GM18868 (cell line): ENCODE results near the gene SPG7.

Experiments used
- ATAC-seq: cut with Tn5 transposase; IDR thresholded peaks from one replicate; pipeline ENCODE4 v1.9.1; 2021; ENCODE audit warnings: mild to moderate bottlenecking, moderate library complexity; ENCODE audit not compliant: unreplicated experiment

Gene SPG7

DNA sequence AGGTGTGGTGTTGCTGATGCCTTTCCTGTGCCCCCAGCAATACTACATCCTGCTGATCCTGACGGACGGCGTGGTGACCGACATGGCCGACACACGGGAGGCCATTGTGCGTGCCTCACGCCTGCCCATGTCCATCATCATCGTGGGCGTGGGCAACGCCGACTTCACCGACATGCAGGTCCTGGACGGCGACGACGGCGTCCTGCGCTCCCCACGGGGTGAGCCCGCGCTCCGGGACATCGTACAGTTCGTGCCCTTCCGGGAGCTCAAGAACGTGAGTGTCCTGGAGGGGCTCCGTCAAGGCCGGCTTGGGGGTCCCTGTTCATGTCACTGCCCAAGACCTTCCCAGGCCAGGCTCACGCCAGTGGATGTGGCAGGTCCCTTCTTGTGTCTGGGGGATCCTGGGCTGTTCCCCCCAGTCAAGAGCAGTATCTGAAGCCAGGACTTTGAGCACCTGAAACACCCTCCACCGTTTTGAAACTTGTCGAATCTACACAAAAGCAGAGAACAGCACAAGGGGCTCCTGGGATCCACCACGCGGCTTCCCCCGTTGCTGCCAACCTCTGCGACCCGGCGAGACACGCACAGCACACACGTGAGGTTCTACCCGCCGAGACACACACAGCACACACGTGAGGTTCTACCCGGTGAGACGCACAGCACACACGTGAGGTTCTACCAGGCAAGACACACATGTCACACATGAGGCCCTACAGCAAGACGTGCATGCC lies 87.3 kb downstream of the SPG7 start:
- no peak for ATAC-seq

DNA sequence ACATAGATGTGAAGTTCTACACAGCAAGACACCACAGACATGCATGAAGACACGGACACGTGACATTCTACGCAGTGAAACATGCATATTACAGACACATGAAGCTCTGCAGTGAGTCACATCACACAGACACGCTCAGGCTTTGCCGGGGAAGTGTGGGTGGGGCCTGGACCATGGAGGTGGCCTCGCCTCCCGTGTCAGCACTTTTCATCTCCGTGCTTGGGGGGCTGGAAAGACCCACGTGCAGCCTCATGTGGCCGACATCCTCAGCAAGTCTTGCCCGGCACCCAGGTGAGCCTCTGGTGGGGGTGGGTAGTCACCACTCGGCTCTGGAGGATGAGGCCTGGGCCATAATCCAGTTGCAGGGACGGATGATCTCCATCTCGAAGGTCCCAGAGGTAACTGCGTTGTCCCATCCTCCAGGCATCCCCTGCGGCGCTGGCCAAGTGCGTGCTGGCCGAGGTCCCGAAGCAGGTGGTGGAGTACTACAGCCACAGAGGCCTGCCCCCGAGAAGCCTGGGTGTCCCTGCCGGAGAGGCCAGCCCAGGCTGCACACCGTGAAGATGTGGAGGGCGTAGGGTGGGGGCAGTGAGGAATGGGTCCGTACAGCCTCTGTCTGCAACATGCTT lies 88.0 kb downstream of the SPG7 start:
- no peak for ATAC-seq

DNA sequence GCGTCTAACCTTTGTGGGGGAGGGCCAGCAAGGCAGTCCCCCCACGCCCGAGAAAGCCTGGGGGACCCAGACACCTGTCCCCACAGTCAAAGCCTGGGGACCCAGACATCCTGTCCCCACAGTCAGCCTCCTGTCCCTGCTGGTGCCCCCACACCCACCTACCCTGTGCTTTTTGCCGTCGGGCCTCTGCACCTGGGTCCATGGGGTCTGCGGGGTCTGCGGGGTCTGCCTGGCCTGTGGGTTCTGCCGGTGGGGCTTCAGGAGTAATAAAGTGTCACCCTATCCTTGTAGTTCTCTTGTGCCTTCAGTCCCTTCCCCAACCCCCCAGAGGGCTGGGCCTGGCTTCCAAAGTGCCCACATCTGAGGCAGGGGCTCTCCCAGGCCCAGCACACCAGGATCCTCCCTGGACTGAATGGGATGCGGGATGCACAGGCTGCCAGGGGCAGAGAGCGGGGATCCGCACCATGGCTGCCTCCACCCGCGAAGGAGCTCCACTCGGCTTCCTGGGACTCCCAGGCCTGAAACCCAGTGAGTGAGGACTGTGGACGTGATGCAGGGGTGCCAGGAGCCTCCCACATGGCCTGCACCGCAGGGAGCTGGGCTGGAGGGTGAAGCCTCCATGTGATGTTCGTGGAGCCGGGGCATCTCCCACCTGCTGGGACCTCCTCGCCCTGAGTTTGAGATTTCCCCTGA lies 88.9 kb downstream of the SPG7 start:
- no peak for ATAC-seq

DNA sequence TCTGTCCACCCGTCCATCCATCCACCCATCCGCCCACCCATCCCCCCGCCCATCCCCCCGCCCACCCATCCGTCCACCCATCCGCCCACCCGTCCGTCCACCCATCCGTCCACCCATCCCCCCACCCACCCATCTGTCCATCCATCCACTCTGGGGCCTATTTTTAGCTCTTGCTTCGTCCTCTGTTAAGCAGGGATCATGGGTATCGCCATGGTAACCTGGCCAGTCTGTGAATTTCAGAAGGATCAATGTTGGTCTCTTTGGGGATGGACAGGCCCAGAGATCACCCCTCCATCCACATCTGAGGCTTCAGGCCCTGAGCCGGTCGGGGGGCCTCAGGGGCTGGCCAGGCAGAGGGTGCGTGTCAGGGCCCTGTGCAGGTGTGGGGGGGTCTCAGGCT lies 90.0 kb downstream of the SPG7 start:
- no peak for ATAC-seq

DNA sequence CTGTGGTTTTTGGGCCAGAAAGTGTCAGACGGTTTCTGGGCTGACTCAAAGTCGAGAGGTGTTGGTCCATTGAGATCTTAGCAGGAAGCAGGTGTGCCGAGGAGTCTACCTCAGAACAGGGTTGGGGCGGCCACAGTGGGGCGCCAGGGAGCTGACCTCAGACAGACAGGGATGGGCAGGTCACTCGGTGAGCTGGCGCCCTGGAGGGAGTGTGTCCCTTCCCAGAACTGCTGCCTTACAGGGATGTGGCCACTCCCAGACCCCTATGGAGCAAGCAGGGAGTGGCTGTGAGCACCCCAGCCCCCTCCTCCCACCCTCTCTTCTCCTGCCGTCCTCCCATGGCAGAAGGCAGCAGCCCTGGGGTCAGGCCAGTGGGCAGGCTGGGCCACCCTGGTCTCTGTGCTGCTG lies 91.3 kb downstream of the SPG7 start:
- no peak for ATAC-seq

DNA sequence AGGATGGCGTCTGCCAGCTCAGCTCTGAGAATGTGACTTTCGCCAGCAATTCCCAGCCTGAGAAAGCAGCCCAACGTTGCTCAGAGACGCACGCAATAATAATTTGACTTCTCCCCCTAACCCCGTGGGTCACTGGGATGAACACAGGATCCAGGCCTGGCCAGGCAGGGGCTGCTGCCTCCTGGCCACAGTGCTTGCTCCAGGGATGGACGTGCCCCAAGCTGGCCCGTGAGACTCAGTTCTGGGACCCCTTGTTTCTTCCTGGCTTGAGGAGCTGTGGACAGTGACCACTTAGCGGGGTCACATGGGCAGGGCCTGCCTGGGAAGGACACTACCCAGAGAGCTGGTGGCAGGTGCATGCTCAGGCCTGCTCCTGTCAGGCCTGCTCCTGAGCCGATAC lies 91.7 kb downstream of the SPG7 start:
- ATAC-seq = no peak

DNA sequence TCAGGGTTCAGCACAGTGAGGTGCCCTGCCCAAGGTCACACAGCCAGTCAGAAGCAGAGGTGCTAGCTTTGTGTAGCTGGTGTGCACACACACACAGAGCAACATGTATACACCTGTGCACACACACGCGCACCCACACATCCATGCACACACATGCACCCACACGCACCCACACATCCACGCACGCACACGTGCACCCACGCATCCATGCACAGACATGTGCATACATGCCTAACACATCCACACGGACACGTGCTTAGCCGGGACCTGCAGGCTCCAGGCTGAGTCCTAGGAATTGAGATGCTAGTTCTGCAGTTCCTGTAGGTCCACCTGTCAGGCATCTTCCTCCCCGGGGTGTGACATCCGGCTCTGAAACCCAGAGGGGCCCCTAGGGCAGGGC lies 92.2 kb downstream of the SPG7 start:
- no peak for ATAC-seq

DNA sequence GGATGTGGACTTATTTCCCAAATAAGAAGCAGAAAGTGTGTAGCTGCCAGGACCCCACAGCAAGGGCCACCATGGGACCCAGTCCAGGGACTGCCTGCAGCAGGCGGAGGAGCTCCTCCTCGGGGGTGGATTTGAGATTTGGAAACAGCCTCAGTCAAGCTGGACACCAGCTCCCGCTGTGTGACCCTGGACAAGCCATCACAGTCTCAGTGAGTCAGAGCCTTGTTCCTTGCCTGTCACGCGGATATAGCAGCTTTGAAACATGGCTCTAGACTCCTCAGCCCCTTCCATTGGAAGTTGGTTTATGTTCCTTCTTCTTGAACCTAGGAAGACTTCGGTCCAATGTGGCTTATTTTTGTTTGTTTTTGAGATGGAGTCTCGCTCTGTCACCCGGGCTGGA lies 92.8 kb downstream of the SPG7 start:
- no peak for ATAC-seq

DNA sequence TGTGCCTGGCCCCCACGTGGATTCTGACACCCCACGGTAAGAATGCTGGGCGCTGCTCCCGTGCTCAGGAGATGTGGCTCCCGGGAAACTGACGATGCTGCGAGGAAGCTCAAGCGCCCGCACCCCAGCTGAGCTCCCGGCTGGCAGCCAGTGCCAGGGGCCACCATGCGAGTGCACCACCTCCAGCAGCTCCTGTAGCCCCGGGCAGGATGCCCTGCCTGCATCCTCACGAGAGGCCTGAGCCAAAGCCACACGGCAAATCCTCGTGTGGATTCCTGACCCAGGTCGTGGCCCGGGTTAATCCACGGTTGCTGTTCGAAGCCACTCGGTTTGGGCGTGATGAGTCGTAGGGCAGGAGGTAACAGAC lies 93.7 kb downstream of the SPG7 start:
- no peak for ATAC-seq

DNA sequence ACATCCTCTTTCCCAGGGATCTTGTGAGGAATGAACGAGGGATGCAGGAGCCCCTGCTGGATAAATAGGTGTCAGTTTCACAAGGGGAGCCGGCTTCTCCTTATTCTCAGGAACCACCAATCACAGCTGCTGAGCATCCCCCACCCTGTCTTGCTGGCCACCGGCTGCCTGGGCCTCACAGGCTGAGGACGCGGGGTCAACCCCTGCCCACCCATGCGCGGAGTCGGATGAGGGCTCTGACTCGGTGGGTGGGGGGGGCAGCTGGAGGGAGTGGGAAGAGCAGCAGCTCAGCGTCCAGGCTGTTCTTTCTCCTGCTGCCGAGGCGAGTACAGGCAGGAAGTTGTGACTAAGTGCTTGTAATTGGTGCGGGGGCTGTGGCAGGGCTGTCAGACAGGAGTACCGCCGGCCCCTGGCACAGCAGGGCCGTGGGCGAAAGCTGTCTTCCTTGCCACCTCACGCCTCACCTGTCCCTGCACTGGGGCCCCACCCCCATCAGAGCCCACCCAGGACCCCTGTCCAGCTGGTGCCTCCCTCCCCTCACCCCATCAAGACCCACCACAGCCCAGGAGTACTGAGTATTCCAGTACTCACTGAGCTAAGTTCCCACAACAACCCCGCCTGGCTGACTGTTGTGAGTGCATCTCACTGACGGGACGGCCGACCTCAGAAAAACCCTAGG lies 94.2 kb downstream of the SPG7 start:
- no peak for ATAC-seq

DNA sequence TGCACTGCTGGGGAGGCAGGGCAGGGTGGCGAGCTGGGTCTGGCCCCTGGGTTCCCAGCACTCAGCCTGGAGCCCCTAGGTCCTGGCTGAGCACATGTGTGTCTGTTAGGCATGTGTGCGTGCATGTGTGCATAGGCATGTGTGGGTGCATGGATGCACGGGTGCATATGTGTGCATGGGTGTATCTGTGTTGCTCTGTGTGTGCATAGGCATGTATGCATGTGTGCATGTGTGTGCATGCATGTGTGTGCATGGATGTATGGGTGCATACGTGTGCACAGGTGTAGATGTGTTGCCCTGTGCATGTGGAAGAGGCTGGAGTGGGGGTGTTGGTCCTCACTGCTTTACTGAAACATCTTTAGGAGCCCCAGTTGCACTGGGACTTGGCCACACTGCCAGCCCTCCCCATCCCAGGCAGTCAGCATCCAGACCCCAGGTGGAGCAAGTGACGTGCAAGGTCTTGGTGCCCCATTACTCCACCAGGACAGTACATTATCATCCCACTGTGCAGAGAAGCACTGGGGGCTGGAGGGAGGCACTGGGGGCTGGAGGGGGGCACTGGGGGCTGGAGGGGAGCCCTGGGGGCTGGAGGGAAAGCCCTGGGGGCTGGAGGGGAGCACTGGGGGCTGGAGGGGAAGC lies 94.9 kb downstream of the SPG7 start:
- no peak for ATAC-seq

DNA sequence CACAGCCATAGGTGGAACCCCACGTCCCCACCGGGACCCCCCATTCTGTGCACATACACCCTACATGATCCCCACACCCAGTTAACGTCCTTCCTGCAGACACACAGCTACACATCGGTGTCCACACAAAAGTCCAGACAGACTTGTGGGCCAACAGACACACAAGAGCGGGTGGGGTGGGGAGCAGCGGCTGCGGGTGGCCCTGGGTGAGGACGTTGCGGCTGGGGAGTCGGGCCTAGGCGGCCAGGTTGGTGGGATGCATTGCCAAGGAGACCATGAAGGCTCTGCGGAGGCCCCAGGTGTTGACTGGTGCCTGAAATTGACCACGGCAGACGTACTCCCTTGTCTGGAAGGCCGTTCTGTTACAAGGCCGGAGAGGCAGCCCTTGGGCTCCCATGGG lies 96.6 kb downstream of the SPG7 start:
- ATAC-seq = no peak

DNA sequence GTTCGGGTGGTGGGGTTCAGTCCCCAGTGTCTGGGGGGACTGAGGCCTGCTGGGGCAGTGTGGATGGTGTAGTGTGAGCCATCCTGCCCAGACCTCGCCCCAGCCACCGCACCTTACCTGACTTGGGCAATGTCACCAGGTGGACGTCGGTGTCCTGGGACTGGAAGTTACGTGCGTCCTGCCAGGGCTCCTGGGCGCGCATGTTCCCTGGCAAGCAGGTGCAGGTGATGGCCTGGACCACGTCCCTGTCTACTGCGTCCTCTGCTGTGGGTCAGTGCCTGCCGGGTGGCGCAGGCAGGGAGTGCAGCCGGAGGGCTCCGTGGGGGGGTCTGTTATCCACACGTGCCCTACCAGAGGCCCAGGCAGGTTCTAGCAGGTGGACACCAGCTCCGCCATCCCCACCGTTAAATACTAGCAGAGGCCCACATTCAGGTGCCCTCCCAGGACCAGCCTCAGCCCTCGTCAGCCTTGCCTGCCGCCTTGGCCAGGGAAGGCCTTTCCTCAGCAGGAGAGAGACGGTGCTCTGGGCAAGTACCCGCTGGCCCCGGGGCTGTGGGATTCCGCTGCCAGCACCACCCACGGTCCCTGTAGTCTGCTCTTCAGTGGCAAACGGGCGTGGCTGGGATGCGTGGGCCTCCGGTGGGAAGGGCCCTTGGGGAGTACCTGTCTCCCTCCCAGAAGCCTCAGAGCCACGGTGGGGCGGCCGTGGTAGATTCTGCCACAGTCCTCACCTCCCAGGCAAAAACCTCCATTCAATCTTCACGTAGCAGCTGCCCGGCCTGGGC lies 97.2 kb downstream of the SPG7 start:
- ATAC-seq = no peak

DNA sequence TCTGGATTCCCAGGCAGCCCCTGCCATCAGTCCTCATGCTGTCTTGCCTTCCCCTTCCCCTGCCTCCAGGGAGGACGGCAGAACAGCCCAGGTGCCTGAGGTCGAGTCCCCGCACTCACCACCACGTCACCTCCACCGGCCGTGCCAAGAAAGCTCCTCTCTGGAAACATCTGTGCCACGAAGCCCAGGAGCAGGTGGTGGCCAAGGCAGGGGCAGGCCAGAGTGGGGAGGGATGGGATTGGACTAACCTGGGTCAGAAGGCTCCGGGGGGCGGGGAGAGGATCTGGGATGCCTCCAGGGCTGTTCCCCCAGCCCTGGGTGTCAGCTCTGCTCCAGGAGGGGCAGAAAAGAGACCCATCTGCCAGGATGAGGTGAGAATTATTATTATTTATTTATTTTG lies 97.8 kb downstream of the SPG7 start:
- no peak for ATAC-seq
